ENCODE data around the gene RAP1GAP2.
"Not testable (repeated sequence)": the region's sequence is repeated elsewhere in the genome, so short reads cannot be mapped to it uniquely, and the experiment has no call there.

Gene RAP1GAP2

GRCh38 chr17:2777242-2777867 lies 18.9 kb upstream of the RAP1GAP2 start:
- H3K9ac ChIP-seq (ENCODE audit: low read depth, low read length), result no peak overlapping the region
- H3K27ac ChIP-seq (ENCODE audit: low read depth, low read length), result no peak overlapping the region

GRCh38 chr17:2778489-2778888 lies 17.7 kb upstream of the RAP1GAP2 start:
- no peak overlapping the region for H3K4me3 ChIP-seq (ENCODE audit: low read depth, low read length)
- no peaks in the 10 kb centered on the region for H3K27me3 ChIP-seq (ENCODE audit: control insufficient read depth, insufficient read depth, low read length)
- H3K9ac ChIP-seq (ENCODE audit: low read depth, low read length), result no peak overlapping the region
- no peaks in the 10 kb centered on the region for H3K9me3 ChIP-seq (ENCODE audit: control insufficient read depth, insufficient read depth, low read length)
- H3K4me1 ChIP-seq (ENCODE audit: control insufficient read depth, insufficient read depth, low read length), result no peaks in the 10 kb centered on the region
- no peaks in the 10 kb centered on the region for H3K36me3 ChIP-seq (ENCODE audit: control insufficient read depth, insufficient read depth, low read length)
- H3K27ac ChIP-seq (ENCODE audit: low read depth, low read length), result no peak overlapping the region

More at GRCh38 chr17:2777242-2777867, 18.9 kb upstream of the RAP1GAP2 start:
- Histone ChIP-seq H3K4me1 (ENCODE audit: control insufficient read depth, insufficient read depth, low read length) (no peaks in the 10 kb centered on the region), H3K9me3 (ENCODE audit: control insufficient read depth, insufficient read depth, low read length) (no peaks in the 10 kb centered on the region), H3K36me3 (ENCODE audit: control insufficient read depth, insufficient read depth, low read length) (no peaks in the 10 kb centered on the region), H3K27me3 (ENCODE audit: control insufficient read depth, insufficient read depth, low read length) (no peaks in the 10 kb centered on the region), H3K4me3 (ENCODE audit: low read depth, low read length) (peak overlapping the region; percentile 72)

- Histone ChIP-seq H3K27me3 (ENCODE audit: control insufficient read depth, insufficient read depth, low read length) (no peaks in the 10 kb centered on the region), H3K27ac (ENCODE audit: low read depth, low read length) (no peak overlapping the region), H3K9me3 (ENCODE audit: control insufficient read depth, insufficient read depth, low read length) (no peaks in the 10 kb centered on the region), H3K9ac (ENCODE audit: low read depth, low read length) (no peak overlapping the region), H3K4me3 (ENCODE audit: low read depth, low read length) (no peak overlapping the region), H3K36me3 (ENCODE audit: control insufficient read depth, insufficient read depth, low read length) (no peaks in the 10 kb centered on the region), H3K4me1 (ENCODE audit: control insufficient read depth, insufficient read depth, low read length) (no peaks in the 10 kb centered on the region; the same call in 1 of the 2 replicates)
Measured at GRCh38 chr17:2779545-2779944, 16.7 kb upstream of the RAP1GAP2 start.

- no peak overlapping the region for H3K9ac ChIP-seq (ENCODE audit: low read depth, low read length)
- H3K9me3 ChIP-seq (ENCODE audit: control insufficient read depth, insufficient read depth, low read length), result no peaks in the 10 kb centered on the region
- no peaks in the 10 kb centered on the region; the same call in 1 of the 2 replicates for H3K4me1 ChIP-seq (ENCODE audit: control insufficient read depth, insufficient read depth, low read length)
- H3K27me3 ChIP-seq (ENCODE audit: control insufficient read depth, insufficient read depth, low read length), result no peaks in the 10 kb centered on the region
- H3K36me3 ChIP-seq (ENCODE audit: control insufficient read depth, insufficient read depth, low read length), result no peaks in the 10 kb centered on the region
- H3K4me3 ChIP-seq (ENCODE audit: low read depth, low read length), result no peak overlapping the region
- H3K27ac ChIP-seq (ENCODE audit: low read depth, low read length), result no peak overlapping the region
Measured at GRCh38 chr17:2780256-2780655, 16.0 kb upstream of the RAP1GAP2 start.

GRCh38 chr17:2780931-2781454 lies 15.2 kb upstream of the RAP1GAP2 start:
- Histone ChIP-seq H3K27me3 (ENCODE audit: control insufficient read depth, insufficient read depth, low read length) (no peaks in the 10 kb centered on the region), H3K4me3 (ENCODE audit: low read depth, low read length) (no peak overlapping the region), H3K4me1 (ENCODE audit: control insufficient read depth, insufficient read depth, low read length) (no peaks in the 10 kb centered on the region; the same call in 1 of the 2 replicates), H3K36me3 (ENCODE audit: control insufficient read depth, insufficient read depth, low read length) (no peaks in the 10 kb centered on the region), H3K9ac (ENCODE audit: low read depth, low read length) (no peak overlapping the region), H3K27ac (ENCODE audit: low read depth, low read length) (no peak overlapping the region), H3K9me3 (ENCODE audit: control insufficient read depth, insufficient read depth, low read length) (no peaks in the 10 kb centered on the region)

- H3K9ac ChIP-seq (ENCODE audit: low read depth, low read length); H3K27me3 ChIP-seq (ENCODE audit: control insufficient read depth, insufficient read depth, low read length); H3K4me3 ChIP-seq (ENCODE audit: low read depth, low read length): not testable (repeated sequence)
Measured at GRCh38 chr17:2781598-2781997, 14.6 kb upstream of the RAP1GAP2 start.

GRCh38 chr17:2782055-2782454 lies 14.2 kb upstream of the RAP1GAP2 start:
- Histone ChIP-seq H3K27ac (ENCODE audit: low read depth, low read length) (no peak overlapping the region), H3K27me3 (ENCODE audit: control insufficient read depth, insufficient read depth, low read length) (no peaks in the 10 kb centered on the region), H3K4me1 (ENCODE audit: control insufficient read depth, insufficient read depth, low read length) (no peaks in the 10 kb centered on the region; the same call in 1 of the 2 replicates), H3K9ac (ENCODE audit: low read depth, low read length) (no peak overlapping the region), H3K4me3 (ENCODE audit: low read depth, low read length) (no peak overlapping the region), H3K9me3 (ENCODE audit: control insufficient read depth, insufficient read depth, low read length) (no peaks in the 10 kb centered on the region), H3K36me3 (ENCODE audit: control insufficient read depth, insufficient read depth, low read length) (no peaks in the 10 kb centered on the region)

More at GRCh38 chr17:2781598-2781997, 14.6 kb upstream of the RAP1GAP2 start:
- H3K27ac ChIP-seq (ENCODE audit: low read depth, low read length); H3K9me3 ChIP-seq (ENCODE audit: control insufficient read depth, insufficient read depth, low read length); H3K4me1 ChIP-seq (ENCODE audit: control insufficient read depth, insufficient read depth, low read length); H3K36me3 ChIP-seq (ENCODE audit: control insufficient read depth, insufficient read depth, low read length): not testable (repeated sequence)

- Histone ChIP-seq H3K27ac (ENCODE audit: low read depth, low read length) (no peak overlapping the region), H3K9me3 (ENCODE audit: control insufficient read depth, insufficient read depth, low read length) (no peaks in the 10 kb centered on the region), H3K4me3 (ENCODE audit: low read depth, low read length) (no peak overlapping the region), H3K27me3 (ENCODE audit: control insufficient read depth, insufficient read depth, low read length) (no peaks in the 10 kb centered on the region), H3K9ac (ENCODE audit: low read depth, low read length) (no peak overlapping the region), H3K36me3 (ENCODE audit: control insufficient read depth, insufficient read depth, low read length) (no peaks in the 10 kb centered on the region), H3K4me1 (ENCODE audit: control insufficient read depth, insufficient read depth, low read length) (no peaks in the 10 kb centered on the region; the same call in 1 of the 2 replicates)
Measured at GRCh38 chr17:2783310-2784030, 12.8 kb upstream of the RAP1GAP2 start.

GRCh38 chr17:2784864-2785263 lies 11.4 kb upstream of the RAP1GAP2 start:
- Histone ChIP-seq H3K9me3 (ENCODE audit: control insufficient read depth, insufficient read depth, low read length) (no peaks in the 10 kb centered on the region), H3K4me3 (ENCODE audit: low read depth, low read length) (no peak overlapping the region), H3K9ac (ENCODE audit: low read depth, low read length) (no peak overlapping the region), H3K27me3 (ENCODE audit: control insufficient read depth, insufficient read depth, low read length) (no peaks in the 10 kb centered on the region), H3K36me3 (ENCODE audit: control insufficient read depth, insufficient read depth, low read length) (no peaks in the 10 kb centered on the region), H3K4me1 (ENCODE audit: control insufficient read depth, insufficient read depth, low read length) (no peaks in the 10 kb centered on the region; the same call in 1 of the 2 replicates), H3K27ac (ENCODE audit: low read depth, low read length) (no peak overlapping the region)

GRCh38 chr17:2785376-2785775 lies 10.9 kb upstream of the RAP1GAP2 start:
- not testable (repeated sequence) for H3K9ac ChIP-seq (ENCODE audit: low read depth, low read length); H3K27me3 ChIP-seq (ENCODE audit: control insufficient read depth, insufficient read depth, low read length); H3K4me1 ChIP-seq (ENCODE audit: control insufficient read depth, insufficient read depth, low read length); H3K36me3 ChIP-seq (ENCODE audit: control insufficient read depth, insufficient read depth, low read length); H3K27ac ChIP-seq (ENCODE audit: low read depth, low read length); H3K4me3 ChIP-seq (ENCODE audit: low read depth, low read length); H3K9me3 ChIP-seq (ENCODE audit: control insufficient read depth, insufficient read depth, low read length)

- Histone ChIP-seq H3K4me1 (ENCODE audit: control insufficient read depth, insufficient read depth, low read length) (no peaks in the 10 kb centered on the region; the same call in 1 of the 2 replicates), H3K9me3 (ENCODE audit: control insufficient read depth, insufficient read depth, low read length) (no peaks in the 10 kb centered on the region)
Measured at GRCh38 chr17:2786176-2786881, 9.9 kb upstream of the RAP1GAP2 start.

More at GRCh38 chr17:2786176-2786881, 9.9 kb upstream of the RAP1GAP2 start:
- Histone ChIP-seq H3K27me3 (ENCODE audit: control insufficient read depth, insufficient read depth, low read length) (no peaks in the 10 kb centered on the region), H3K27ac (ENCODE audit: low read depth, low read length) (peak overlapping the region; percentile 29), H3K9ac (ENCODE audit: low read depth, low read length) (no peak overlapping the region), H3K36me3 (ENCODE audit: control insufficient read depth, insufficient read depth, low read length) (no peaks in the 10 kb centered on the region), H3K4me3 (ENCODE audit: low read depth, low read length) (no peak overlapping the region)
